GM19372 (cell line): ENCODE data around the gene UMODL1.

Source experiments
- ATAC-seq: cut with Tn5 transposase; IDR thresholded peaks from one replicate; pipeline ENCODE4 v1.9.1; 2021; ENCODE audit warnings: mild to moderate bottlenecking, low read depth, moderate library complexity; ENCODE audit not compliant: unreplicated experiment

Gene UMODL1

GRCh38 chr21:42071146-42071737 is at the start of gene UMODL1:
TSS of gene UMODL1 (plus strand) at chr21:42071317. CDS start at chr21:42071317, 0 bp downstream.
- no peak for ATAC-seq

GRCh38 chr21:42021371-42022090 is 49.6 kb upstream of the UMODL1 start:
- no peak for ATAC-seq

- no peak for ATAC-seq
These were observed 49.1 kb upstream of the UMODL1 start for GRCh38 chr21:42022091-42022430.

- ATAC-seq, result no peak
These were observed 48.2 kb upstream of the UMODL1 start for GRCh38 chr21:42022906-42023305.

DNA sequence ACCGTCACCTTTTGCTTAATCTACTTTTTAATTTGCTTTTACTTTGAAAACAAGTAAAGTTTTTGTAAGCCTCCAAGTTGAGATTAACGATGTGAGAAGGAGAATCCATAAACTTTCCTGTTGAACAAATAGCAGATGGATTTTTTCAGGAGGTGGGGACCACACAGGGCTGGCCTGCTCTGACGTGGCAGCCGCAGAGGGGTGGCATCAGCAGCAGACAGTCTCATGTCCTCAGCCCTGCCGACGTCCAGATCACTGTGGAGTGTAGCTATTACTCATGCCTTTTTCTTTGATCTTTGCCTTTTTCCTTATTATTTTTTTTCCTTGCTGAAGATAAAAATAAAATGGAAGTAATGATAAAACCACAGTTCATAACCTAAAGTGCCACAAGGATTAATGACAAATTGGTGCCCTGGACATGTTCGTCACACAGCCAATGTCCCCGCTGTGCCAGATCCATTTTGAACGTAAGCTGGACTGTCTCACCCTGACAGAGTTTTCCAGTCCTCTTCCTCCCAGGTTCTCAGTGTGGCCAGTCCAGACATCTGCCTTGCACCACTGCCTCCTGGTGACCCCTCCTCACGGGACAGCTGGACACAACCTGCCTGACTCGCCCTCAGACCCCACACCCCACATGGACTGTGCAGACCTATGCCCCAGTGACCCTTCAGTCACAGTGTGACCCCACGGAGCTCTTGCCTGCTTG is 45.6 kb upstream of the UMODL1 start:
- ATAC-seq, result no peak

DNA sequence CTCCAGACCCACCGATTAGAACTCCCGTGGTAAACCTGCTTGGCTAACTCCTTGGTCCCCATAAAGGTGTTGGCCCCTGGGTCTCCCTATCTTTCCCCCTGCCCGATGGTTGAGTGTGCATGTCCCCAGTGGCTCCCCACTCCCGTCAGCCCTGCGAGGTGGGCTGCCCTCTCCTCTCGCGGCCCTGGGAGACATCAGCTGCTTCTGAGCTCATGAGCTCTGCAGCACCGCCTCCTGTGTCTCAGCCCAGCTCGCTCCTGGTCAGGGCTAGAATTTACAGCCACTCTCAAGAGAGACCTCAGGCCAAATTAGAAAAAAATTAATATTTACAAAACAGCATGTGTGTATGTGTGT is 45.1 kb upstream of the UMODL1 start:
- no peak for ATAC-seq

GRCh38 chr21:42027085-42027821 is 43.9 kb upstream of the UMODL1 start:
- ATAC-seq, result no peak

- ATAC-seq, result no peak
These were observed 43.0 kb upstream of the UMODL1 start for GRCh38 chr21:42027822-42028765.

DNA sequence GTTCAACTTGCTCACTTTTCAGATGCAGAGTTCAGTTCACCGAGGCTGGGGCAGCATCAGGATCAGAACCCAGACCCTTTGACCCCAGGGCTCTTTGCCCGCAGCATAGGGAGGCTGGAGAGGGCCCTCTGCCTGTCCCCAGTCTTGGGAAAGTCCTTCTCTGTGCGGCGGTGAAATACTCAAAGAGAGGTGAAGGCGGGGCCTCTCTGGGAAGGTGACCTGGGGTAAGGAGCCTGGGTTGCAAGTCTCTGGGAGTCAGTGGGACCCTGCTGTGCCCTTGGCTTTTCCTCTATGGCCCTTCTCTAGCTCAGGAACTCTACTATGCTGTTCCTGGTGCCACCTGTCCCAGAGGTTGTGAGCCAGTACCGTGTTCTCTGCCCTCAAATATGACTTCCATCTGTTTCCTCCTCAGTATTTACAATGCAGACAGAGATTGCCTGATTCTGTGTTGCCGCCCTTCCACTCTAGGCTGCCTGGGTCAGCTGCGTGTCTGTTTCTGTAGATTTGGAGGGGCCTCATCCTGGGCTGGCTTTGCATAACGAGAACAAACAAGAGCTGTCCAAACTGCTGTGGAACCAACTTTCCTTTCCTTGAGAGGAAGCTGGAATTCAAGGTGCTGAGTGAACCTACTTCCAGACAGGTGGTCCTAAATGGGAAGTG is 42.2 kb upstream of the UMODL1 start:
- no peak for ATAC-seq

DNA sequence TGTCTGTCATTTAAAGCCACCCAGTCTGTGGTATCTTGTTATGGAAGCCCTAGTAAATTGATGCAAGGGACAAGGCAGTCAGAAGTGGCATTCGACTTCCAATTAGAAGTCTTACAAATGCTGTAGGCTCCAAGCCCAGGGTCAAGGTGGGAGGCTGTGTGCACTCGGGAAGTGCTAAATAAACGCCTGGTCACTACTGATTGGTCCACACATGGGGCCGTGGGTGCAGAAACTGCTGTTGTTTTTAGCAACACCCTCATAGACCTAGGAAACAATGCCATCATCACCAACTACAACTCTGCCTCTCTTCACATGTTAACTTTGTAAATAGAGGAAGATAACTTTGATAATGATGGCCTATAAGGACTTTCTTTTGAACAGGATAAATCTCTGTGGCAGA is 40.8 kb upstream of the UMODL1 start:
- ATAC-seq, result no peak

DNA sequence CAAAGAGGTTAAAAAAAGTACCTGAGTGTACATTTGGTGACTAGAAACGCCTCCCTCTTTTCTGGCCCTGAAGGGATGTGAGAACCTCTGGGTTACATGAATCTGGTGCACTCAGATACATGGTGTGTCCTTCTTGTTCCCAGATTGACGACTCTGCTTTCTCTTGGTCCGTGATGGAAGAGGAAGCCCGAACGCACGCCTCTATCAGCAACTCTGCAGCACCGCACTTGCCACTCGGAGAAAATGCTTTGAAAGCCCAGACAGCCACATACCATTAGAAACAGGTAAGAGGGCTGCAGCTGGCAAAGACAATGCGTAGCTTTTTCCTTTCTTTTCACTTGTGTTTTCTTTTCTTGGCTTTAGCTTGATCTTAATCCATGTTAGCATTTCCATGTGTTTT is 39.9 kb upstream of the UMODL1 start:
- no peak for ATAC-seq

DNA sequence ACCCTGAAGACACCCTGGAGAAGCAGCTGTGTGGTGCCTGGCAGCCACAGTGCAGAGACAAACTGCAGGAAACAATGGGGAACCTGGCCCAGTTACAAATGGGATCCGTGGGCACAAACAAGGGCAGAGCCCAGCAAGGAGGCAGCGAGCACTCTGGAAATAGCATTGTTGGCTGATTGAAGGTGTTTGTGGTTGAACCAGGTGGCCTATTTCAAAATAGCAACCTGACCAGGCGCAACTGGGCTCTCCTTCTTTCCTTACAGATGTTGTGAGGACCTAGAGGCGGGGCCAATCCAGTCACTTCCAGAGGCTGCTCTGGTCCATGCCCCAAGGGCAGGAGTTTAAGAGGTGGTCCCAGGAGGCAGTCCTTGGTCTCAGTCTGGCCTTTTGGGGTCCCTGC is 39.3 kb upstream of the UMODL1 start:
- no peak for ATAC-seq

GRCh38 chr21:42032266-42032665 is 38.9 kb upstream of the UMODL1 start:
- no peak for ATAC-seq

- no peak for ATAC-seq
These were observed 38.1 kb upstream of the UMODL1 start for GRCh38 chr21:42032968-42033367.

DNA sequence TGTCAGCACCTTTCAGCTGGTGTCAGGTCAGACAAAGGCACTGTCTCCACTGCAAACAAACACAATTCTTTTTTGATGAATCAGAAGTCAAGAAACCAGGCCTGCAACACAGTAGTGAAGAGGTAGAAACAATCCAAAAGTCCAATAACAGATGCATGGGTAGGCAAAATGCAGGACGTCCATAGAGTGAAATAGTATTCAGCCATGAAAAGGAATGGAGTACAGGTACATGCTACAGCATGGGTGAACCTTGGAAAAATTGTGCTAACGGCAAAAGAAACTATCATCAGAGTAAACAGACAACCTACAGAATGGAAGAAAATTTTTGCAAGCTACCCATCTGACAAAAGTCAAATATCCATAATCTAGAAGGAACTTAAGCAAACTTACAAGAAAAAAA is 34.8 kb upstream of the UMODL1 start:
- no peak for ATAC-seq

- ATAC-seq, result no peak
These were observed 33.6 kb upstream of the UMODL1 start for GRCh38 chr21:42037516-42037915.

DNA sequence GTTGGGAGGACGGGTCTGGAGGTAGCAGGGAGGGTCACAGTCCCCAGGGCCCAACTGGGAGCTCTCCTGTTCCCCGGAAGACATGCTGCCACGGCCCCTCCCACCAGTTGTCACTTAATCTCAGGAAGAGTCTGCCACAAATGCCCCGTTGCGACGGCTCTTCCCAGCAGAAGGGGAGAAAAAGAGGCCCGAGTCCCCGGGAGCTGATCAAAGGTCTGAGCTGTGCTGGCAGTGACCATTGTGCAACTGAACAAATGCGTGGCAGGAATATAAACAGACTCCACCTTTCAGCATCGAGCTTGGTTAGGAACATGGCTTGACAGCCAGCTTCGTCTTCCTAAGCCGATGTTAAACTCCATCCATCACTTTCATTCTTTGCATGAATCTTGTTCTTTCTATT is 33.2 kb upstream of the UMODL1 start:
- ATAC-seq, result no peak

DNA sequence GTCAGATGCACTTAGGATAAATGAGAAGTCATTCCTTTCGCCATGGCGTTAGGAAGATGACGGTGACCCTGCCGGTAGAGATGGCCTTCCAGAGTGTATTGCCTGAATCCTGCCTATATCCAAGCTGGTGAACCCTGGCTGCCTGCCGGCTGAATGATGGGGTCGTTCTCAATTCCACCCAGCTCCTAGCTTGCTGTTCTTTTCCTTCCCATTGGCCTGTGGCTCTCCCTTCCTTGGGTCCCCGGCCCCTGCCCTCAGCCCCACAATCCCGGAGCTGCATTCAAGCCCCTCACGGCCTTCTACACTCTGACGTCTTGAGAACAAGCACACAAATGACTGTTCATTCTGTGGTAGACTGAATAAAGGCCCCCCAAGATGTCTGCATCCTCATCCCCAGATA is 32.7 kb upstream of the UMODL1 start:
- no peak for ATAC-seq

DNA sequence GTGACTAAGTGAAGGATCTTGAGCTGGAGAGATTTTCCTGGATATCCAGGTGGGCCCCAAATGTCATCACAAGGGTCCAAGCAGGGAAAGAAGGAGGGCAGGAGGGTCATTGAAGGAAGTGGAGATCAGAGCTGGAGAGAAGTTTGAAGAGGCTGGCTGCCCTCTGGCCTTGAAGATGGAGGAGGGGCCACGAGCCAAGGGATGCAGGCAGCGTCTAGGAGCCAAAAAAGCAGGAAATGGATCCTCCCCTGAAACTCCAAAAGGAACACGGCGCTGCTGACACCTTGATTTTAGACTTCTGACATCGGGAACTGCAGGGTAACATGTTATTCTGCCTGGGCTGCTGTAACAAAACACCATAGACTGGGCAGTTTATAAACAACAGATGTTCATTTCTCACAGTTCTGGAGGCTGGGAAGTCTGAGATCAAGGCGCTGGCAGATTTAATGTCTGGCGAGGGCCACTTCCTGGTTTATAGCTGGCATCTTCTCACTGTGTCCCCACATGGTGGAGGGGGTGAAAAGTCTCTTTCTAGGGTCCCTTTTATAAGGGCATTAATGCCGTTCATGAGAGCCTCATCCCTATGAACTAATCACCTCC is 32.2 kb upstream of the UMODL1 start:
- no peak for ATAC-seq
